ENCODE measurements around the gene CD200R1. TPM values are rescaled to one million over a fixed set of nuclear protein-coding genes. Genes with fewer than 3 reads are reported as not detected.

Gene CD200R1
- total RNA-seq = 6.7 and 6.8 TPM in 2 replicates

GRCh38 chr3:112974894-112975293 is at the start of gene CD200R1:
Gene CD200R1 (minus strand): TSS chr3:112975103. CDS start chr3:112974857, 246 bp downstream.
- peak within 1 kb of the TSS; percentile 87 for H3K27ac Mint-ChIP-seq
- peak within 1 kb of the TSS; percentile 89 for H3K4me3 Mint-ChIP-seq
- H3K27me3 Mint-ChIP-seq (ENCODE audit: insufficient read depth) = no peaks in the 10 kb centered on the region
- H3K9me3 Mint-ChIP-seq = no peaks in the 10 kb centered on the region
- intact Hi-C loops (cut with micrococcal nuclease) = loop anchor here (1.0 to 10.0 kb wide), 6 partner anchors 137 to 1370 kb away; partner anchors contain the start of gene BTLA
- no peak for DNase-seq (ENCODE audit: low spot score)
- H3K4me1 Mint-ChIP-seq (ENCODE audit: low read depth) = peaks cover 85% of the 10 kb centered on the region
- peaks cover 6% of the 10 kb centered on the region for H3K36me3 Mint-ChIP-seq (ENCODE audit: low read depth)

- Mint-ChIP-seq H3K27me3 (ENCODE audit: insufficient read depth) (no peaks in the 10 kb centered on the region), H3K27ac (no peak overlapping the region), H3K4me3 (no peak overlapping the region), H3K4me1 (ENCODE audit: low read depth) (peaks cover 40% of the 10 kb centered on the region), H3K9me3 (no peaks in the 10 kb centered on the region), H3K36me3 (ENCODE audit: low read depth) (peaks cover 12% of the 10 kb centered on the region)
- no peak for DNase-seq (ENCODE audit: low spot score)
- intact Hi-C loops (cut with micrococcal nuclease) = no loop called here
Observed at GRCh38 chr3:113021471-113021870, 46.6 kb upstream of the CD200R1 start.

GRCh38 chr3:113019182-113020137 is 44.6 kb upstream of the CD200R1 start:
- Mint-ChIP-seq H3K36me3 (ENCODE audit: low read depth) (peaks cover 26% of the 10 kb centered on the region), H3K27ac (peak overlapping the region; percentile 89), H3K4me3 (peak overlapping the region; percentile 91), H3K4me1 (ENCODE audit: low read depth) (peaks cover 58% of the 10 kb centered on the region), H3K27me3 (ENCODE audit: insufficient read depth) (no peaks in the 10 kb centered on the region), H3K9me3 (no peaks in the 10 kb centered on the region)
- peak; percentile 77 for DNase-seq (ENCODE audit: low spot score)
- intact Hi-C loops (cut with micrococcal nuclease) = loop anchor here (1.0 to 10.0 kb wide), 12 partner anchors 14 to 1037 kb away; partner anchors contain the start of genes ATP6V1A, CCDC191, GTPBP8 and NAA50

GRCh38 chr3:113018536-113019181 is 43.8 kb upstream of the CD200R1 start:
- Mint-ChIP-seq H3K9me3 (no peaks in the 10 kb centered on the region), H3K27ac (peak overlapping the region; percentile 89), H3K27me3 (ENCODE audit: insufficient read depth) (no peaks in the 10 kb centered on the region), H3K36me3 (ENCODE audit: low read depth) (peaks cover 30% of the 10 kb centered on the region), H3K4me3 (peak overlapping the region; percentile 91), H3K4me1 (ENCODE audit: low read depth) (peaks cover 62% of the 10 kb centered on the region)
- intact Hi-C loops (cut with micrococcal nuclease) = loop anchor here (1.0 to 10.0 kb wide), 12 partner anchors 13 to 1038 kb away; partner anchors contain the start of genes ATP6V1A, CCDC191, GTPBP8 and NAA50
- DNase-seq (ENCODE audit: low spot score) = no peak

GRCh38 chr3:113013593-113013992 is 38.7 kb upstream of the CD200R1 start:
- Mint-ChIP-seq H3K4me3 (no peak overlapping the region), H3K27ac (no peak overlapping the region), H3K9me3 (no peaks in the 10 kb centered on the region), H3K4me1 (ENCODE audit: low read depth) (peaks cover 74% of the 10 kb centered on the region), H3K36me3 (ENCODE audit: low read depth) (peaks cover 66% of the 10 kb centered on the region), H3K27me3 (ENCODE audit: insufficient read depth) (no peaks in the 10 kb centered on the region)
- intact Hi-C loops (cut with micrococcal nuclease) = loop anchor here (10.0 kb wide), 1 partner anchor 501 kb away; the partner anchor contains the start of gene SPICE1
- DNase-seq (ENCODE audit: low spot score) = no peak

- Mint-ChIP-seq H3K4me3 (no peak overlapping the region), H3K4me1 (ENCODE audit: low read depth) (peaks cover 77% of the 10 kb centered on the region), H3K36me3 (ENCODE audit: low read depth) (peaks cover 73% of the 10 kb centered on the region), H3K9me3 (no peaks in the 10 kb centered on the region), H3K27me3 (ENCODE audit: insufficient read depth) (no peaks in the 10 kb centered on the region), H3K27ac (no peak overlapping the region)
- no peak for DNase-seq (ENCODE audit: low spot score)
- intact Hi-C loops (cut with micrococcal nuclease) = no loop called here
Observed at GRCh38 chr3:113008117-113008516, 33.2 kb upstream of the CD200R1 start.

GRCh38 chr3:113006359-113007056 is 31.6 kb upstream of the CD200R1 start:
- Mint-ChIP-seq H3K27me3 (ENCODE audit: insufficient read depth) (no peaks in the 10 kb centered on the region), H3K4me3 (peak overlapping the region; percentile 67), H3K36me3 (ENCODE audit: low read depth) (peaks cover 73% of the 10 kb centered on the region), H3K4me1 (ENCODE audit: low read depth) (peaks cover 82% of the 10 kb centered on the region), H3K27ac (peak overlapping the region; percentile 91), H3K9me3 (no peaks in the 10 kb centered on the region)
- intact Hi-C loops (cut with micrococcal nuclease) = no loop called here
- no peak for DNase-seq (ENCODE audit: low spot score)

- Mint-ChIP-seq H3K27ac (peak overlapping the region; percentile 91), H3K9me3 (no peaks in the 10 kb centered on the region), H3K36me3 (ENCODE audit: low read depth) (peaks cover 74% of the 10 kb centered on the region), H3K27me3 (ENCODE audit: insufficient read depth) (no peaks in the 10 kb centered on the region), H3K4me3 (peak overlapping the region; percentile 67), H3K4me1 (ENCODE audit: low read depth) (peaks cover 83% of the 10 kb centered on the region)
- intact Hi-C loops (cut with micrococcal nuclease) = loop anchor here (1.0 kb wide), 5 partner anchors 14 to 328 kb away; a partner anchor contains a TSS
- DNase-seq (ENCODE audit: low spot score) = peak; percentile 24
Observed at GRCh38 chr3:113005611-113006010, 30.7 kb upstream of the CD200R1 start.

GRCh38 chr3:113002679-113003078 is 27.8 kb upstream of the CD200R1 start:
- H3K36me3 Mint-ChIP-seq (ENCODE audit: low read depth) = peaks cover 73% of the 10 kb centered on the region
- H3K4me1 Mint-ChIP-seq (ENCODE audit: low read depth) = peaks cover 71% of the 10 kb centered on the region
- DNase-seq (ENCODE audit: low spot score) = peak; percentile 44
- no peak overlapping the region for H3K4me3 Mint-ChIP-seq
- no peaks in the 10 kb centered on the region for H3K9me3 Mint-ChIP-seq
- no peaks in the 10 kb centered on the region for H3K27me3 Mint-ChIP-seq (ENCODE audit: insufficient read depth)
- intact Hi-C loops (cut with micrococcal nuclease) = no loop called here
- peak overlapping the region; percentile 85 for H3K27ac Mint-ChIP-seq

GRCh38 chr3:113002037-113002436 is 27.1 kb upstream of the CD200R1 start:
- H3K27me3 Mint-ChIP-seq (ENCODE audit: insufficient read depth) = no peaks in the 10 kb centered on the region
- DNase-seq (ENCODE audit: low spot score) = no peak
- H3K9me3 Mint-ChIP-seq = no peaks in the 10 kb centered on the region
- peak overlapping the region; percentile 85 for H3K27ac Mint-ChIP-seq
- H3K36me3 Mint-ChIP-seq (ENCODE audit: low read depth) = peaks cover 69% of the 10 kb centered on the region
- peaks cover 64% of the 10 kb centered on the region for H3K4me1 Mint-ChIP-seq (ENCODE audit: low read depth)
- intact Hi-C loops (cut with micrococcal nuclease) = no loop called here
- no peak overlapping the region for H3K4me3 Mint-ChIP-seq

- Mint-ChIP-seq H3K4me3 (peak overlapping the region; percentile 25), H3K4me1 (ENCODE audit: low read depth) (peaks cover 51% of the 10 kb centered on the region), H3K36me3 (ENCODE audit: low read depth) (peaks cover 60% of the 10 kb centered on the region), H3K27me3 (ENCODE audit: insufficient read depth) (no peaks in the 10 kb centered on the region), H3K9me3 (no peaks in the 10 kb centered on the region), H3K27ac (peak overlapping the region; percentile 76)
- intact Hi-C loops (cut with micrococcal nuclease) = no loop called here
- no peak for DNase-seq (ENCODE audit: low spot score)
Observed at GRCh38 chr3:113000691-113001090, 25.8 kb upstream of the CD200R1 start.

- no peaks in the 10 kb centered on the region for H3K27me3 Mint-ChIP-seq (ENCODE audit: insufficient read depth)
- H3K36me3 Mint-ChIP-seq (ENCODE audit: low read depth) = peaks cover 43% of the 10 kb centered on the region
- no peak overlapping the region for H3K4me3 Mint-ChIP-seq
- peaks cover 46% of the 10 kb centered on the region for H3K4me1 Mint-ChIP-seq (ENCODE audit: low read depth)
- no peak overlapping the region for H3K27ac Mint-ChIP-seq
- intact Hi-C loops (cut with micrococcal nuclease) = no loop called here
- no peak for DNase-seq (ENCODE audit: low spot score)
- no peaks in the 10 kb centered on the region for H3K9me3 Mint-ChIP-seq
Observed at GRCh38 chr3:112995800-112996199, 20.9 kb upstream of the CD200R1 start.
